ENCODE measurements around the gene LRRC15.

Gene LRRC15

GRCh38 chr3:194360568-194360967 is 9.0 kb downstream of the LRRC15 start:
- no peak for DNase-seq (ENCODE audit: low spot score)

DNA sequence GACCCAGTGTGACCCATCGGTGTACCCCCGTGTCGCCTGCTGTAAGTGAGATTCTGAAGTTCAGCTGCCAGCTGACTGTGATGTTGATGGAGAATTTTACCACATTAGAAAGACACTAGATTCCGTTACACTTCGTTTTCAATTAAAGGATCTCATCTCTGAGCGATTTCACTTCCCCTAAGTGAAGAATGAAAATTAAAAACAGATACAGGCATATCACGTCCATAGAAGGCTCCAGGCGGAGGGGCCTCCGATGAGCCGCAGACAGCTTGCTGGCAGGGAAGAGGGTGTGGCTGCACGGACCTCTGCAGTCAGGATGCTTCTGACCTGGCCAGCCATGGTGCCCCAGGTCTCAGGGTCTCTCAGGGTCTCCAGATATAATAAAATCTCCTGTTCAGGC is 11.9 kb downstream of the LRRC15 start:
- no peak for DNase-seq (ENCODE audit: low spot score)

DNA sequence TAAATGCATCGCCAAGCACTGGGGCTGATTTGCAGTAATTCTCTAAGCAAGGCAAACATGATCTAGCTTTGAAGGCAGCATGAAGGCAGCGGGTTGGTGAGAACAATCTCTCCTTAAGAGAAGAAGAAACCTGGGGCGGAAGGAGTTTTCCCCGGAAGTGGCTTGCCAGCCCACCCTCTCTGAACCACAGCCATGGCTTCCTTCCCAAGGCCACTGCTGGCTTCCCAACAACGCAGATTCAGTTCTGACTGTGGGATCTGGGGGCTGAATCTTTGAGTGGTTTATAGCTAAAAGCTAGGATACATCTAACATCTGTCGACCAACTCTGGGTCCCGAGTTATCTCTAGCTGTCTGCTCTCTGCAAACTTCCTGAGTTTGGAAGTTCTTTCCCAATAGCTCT is 14.2 kb downstream of the LRRC15 start:
- DNase-seq (ENCODE audit: low spot score): no peak

GRCh38 chr3:194354315-194354714 is 15.2 kb downstream of the LRRC15 start:
- DNase-seq (ENCODE audit: low spot score): no peak

- no peak for DNase-seq (ENCODE audit: low spot score)
These were observed 16.8 kb downstream of the LRRC15 start for GRCh38 chr3:194352667-194353246.

- no peak for DNase-seq (ENCODE audit: low spot score)
These were observed 17.5 kb downstream of the LRRC15 start for GRCh38 chr3:194351952-194352536.

DNA sequence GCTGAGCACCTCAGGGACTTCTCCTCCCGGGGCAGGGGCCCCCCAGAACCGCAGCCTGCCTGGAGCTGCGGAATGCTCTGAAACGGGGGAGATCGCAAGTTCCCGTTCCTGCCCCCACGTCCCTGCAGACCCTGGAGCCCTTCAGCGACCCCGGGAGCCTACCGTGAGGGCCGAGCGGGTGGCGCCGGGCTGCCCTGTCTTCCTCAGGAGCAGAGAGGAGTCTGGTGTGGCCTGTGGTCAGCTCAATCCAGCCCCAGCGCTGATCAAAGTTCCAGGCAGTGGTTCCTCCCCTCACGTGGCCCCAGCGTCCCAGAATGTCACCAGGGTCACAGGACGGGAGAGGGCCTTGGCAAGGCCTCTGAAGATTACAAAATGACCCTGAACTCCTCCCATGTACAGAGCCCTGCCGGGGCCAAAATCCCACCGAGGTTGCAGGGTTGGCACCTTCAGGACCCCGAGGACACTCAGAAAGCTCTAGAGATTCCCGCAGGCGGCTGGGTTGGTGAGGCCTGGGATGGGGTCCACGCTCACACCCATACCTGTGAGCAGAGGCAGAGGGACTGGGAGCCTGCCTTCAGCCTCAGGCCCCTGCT is 18.4 kb downstream of the LRRC15 start, which contains the start of gene CPN2:
Gene CPN2, minus strand, starts transcription at position 249 of the 593 bp plus-strand sequence. CDS start 8,626 bp downstream, outside the sequence.
- DNase-seq (ENCODE audit: low spot score): no peak

DNA sequence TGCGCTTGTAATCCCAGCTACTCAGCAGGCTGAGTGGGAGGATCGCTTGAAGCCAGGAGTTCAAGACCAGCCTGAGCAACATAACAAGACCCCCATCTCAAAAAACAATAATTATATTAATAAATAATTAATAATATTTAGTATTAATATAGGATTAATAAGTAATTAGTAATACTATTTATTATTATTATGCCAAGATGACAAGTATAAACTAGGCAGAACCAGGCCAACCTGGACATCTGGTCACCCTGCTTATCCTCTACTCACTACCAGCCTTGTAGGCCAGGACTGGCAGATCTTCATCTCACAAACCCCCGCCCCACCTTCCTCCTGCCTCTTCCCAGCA is 18.8 kb downstream of the LRRC15 start:
- no peak for DNase-seq (ENCODE audit: low spot score)

DNA sequence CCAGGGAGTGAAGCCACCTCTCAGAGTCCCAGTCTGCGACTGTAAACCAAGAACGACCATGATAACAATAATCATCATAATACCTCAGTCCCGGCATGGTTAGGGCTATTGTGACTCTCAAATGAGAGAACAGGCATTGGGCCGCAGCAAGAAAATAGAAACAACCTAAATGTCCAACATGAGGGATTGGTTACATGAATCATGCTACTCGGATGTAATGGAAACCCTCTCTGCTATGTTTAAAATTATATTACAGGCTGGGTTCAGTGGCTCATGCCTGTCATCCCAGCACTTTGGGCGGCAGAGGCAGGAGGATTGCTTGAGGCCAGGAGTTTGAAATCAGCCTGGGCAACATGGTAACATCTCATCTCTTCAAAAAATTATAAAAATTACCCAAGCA is 21.2 kb downstream of the LRRC15 start:
- DNase-seq (ENCODE audit: low spot score): no peak

DNA sequence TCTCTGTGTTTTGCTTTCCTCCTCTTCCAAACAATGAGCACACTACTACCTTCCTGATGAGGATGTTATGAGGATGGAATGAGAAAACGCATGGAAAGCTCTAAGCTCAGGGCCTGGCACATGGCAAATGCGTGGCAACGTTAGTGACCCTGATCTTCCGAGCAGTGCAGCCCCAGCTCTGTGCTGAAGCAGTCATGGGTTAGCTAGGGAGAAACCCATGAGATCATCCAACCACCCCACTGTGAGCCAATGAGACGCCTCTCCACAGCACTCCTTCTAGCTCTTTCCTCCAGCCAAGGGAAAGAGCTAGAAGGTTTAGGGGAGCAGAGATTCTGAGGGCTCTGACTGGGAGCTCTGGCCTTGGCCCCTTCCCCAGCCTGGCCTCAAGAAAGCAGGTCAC is 22.9 kb downstream of the LRRC15 start:
- no peak for DNase-seq (ENCODE audit: low spot score)

- no peak for DNase-seq (ENCODE audit: low spot score)
These were observed 23.5 kb downstream of the LRRC15 start for GRCh38 chr3:194346035-194346434.

- DNase-seq (ENCODE audit: low spot score): peak; percentile 87
These were observed 25.5 kb downstream of the LRRC15 start for GRCh38 chr3:194344012-194344411.

GRCh38 chr3:194343561-194343893 is 26.0 kb downstream of the LRRC15 start:
- DNase-seq (ENCODE audit: low spot score): no peak

DNA sequence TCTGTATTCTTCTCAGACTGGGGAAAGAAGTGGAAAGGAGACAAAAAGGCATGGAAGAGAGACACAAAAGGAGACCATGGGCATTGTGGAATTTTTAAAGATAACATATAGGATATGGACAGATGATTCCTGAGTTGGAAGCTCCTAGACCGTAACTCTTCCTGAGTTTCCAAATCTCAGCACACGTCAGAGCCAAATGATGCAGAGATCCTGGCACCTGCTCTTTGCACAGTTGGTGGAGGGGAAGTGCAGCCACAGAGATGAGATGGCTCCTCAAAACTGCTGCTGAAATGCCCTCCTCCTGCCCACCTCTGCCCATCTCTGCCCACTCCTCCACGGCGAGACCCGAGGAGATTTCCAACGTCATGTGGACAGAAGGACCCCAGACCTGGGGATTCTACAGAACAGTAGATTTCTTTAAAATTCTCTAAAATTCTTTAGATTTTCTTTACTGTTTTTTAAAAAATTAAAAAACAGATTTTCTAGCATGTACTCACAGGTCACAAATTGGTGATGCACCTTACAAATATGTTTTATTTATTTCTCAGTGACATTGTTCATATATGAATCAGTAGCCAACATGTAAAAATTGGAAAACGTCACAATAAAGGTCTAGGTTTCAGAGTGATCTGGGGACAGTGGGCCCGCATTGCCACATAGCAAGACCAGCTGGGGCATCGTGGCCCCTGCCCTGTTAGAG is 26.5 kb downstream of the LRRC15 start:
- no peak for DNase-seq (ENCODE audit: low spot score)

DNA sequence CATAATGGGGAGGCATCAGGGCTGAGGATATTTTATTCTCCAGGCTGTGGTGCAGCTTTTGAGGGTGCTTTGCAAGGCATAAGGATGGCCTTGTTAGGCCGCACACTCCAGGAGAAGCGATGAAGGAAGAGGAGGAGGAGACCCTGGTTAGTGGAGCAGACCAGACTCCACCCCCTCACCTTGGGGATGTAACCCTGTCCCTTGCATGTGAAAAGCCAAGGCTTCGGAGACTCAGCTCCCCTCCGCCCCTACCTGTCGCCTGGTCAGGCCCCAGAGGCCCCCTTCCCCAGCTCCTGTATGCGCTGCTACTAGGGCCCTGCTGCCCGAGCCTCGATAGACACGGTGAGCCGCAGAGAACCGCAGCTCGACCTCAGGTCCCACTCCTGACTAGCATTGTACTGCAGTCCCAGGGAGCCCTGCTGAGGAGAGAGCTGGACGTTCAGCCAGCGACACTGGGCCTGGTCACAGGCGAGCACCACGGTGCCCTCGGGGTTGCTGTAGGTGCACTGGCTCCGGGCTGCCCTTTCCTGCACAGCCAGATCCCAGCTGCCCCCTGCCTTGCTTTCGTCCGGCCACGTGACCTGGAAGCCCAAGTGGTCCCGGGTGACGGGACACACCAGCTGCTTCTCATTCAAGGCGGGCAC is 28.7 kb downstream of the LRRC15 start:
- no peak for DNase-seq (ENCODE audit: low spot score)

DNA sequence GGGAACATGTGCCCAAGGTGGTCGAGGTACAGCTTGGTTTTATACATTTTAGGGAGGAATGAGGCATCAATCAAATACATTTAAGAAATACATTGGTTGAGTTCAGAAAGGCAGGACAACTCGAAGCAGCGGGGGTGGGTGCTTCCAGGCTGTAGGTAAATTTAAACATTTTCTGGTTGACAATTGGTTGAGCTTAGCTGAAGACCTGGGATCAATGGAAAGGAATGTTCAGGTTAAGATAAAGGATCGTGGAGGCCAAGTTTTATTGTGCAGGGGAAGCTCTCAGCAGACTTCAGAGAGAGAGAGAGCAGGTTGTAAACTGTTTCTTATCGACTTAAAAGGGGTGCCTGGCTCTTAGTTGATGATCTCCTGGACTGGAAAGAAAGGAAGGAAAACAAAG is 29.7 kb downstream of the LRRC15 start:
- no peak for DNase-seq (ENCODE audit: low spot score)

- DNase-seq (ENCODE audit: low spot score): no peak
These were observed 30.2 kb downstream of the LRRC15 start for GRCh38 chr3:194339356-194339755.

GRCh38 chr3:194337965-194338753 is 31.4 kb downstream of the LRRC15 start:
- no peak for DNase-seq (ENCODE audit: low spot score)

- DNase-seq (ENCODE audit: low spot score): no peak
These were observed 32.8 kb downstream of the LRRC15 start for GRCh38 chr3:194336601-194337355.

DNA sequence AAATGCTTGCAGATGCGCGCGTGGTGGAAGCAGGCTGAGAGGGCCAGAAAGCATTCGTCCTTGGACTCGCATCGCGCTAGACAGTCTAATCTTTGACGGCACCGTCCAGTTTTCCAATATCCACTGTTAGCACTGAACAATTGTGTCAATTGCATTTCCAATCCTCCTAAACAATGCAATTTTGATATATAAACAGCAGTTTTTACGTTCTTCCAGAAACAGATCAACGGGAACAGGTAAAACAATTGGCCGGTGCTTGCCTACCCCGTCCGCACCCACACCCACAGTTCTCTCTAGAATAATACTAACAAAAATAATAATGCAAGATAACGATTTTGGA is 35.6 kb downstream of the LRRC15 start:
- no peak for DNase-seq (ENCODE audit: low spot score)

DNA sequence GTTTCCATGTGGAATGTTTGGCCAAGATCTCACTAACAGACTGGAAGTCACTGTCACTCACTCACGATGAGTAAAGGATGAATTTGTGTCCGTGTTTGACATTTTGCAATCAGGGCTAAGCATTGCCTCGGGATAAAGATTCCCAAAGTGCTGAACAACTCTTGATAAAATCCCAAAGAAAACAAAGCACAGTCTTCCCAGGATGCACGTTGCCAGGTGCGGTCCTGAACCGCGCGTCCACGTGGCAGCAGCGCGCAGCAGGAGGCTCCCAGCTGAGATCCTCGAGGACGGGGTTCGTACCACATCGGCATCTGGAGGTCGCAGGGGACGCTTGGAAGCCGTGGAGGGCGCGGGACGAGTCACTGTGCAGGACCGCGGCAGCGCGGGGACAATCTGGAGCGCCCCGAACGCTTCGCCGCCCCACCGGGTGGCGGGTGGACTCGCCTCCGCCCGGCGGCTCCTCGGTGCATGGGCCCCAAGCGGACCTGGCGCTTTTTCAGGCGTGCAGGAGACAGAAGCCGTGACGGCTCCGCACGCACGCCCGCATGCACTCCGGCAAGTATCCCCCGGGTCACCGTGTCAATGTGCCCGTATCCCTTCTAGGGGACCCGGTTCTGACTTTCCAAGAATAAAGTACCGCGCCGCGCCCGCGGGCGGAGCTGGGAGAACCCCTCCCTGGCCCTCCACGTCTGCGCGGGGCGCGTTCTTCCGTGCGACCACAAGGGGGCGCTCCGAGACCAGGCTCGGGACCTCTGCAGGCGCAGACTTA is 36.1 kb downstream of the LRRC15 start:
- DNase-seq (ENCODE audit: low spot score): peak; percentile 70
